Stimulated activated CD8-positive, alpha-beta memory T cell treated with anti-CD3 and anti-CD28 coated beads, Interleukin-15, amount 100 ng/mL, for 1 hour (primary cell): ENCODE measurements around the gene CSNK1G2.
A peak's percentile ranks its signal among the peaks of the same experiment; 100 is the strongest.
"Not testable (repeated sequence)": the region's sequence is repeated elsewhere in the genome, so short reads cannot be mapped to it uniquely, and the experiment has no call there.

Source experiments
- DNase-seq: peaks from one replicate; pipeline ENCODE4 v3.0.0-alpha.2; 2020; ENCODE audit warnings: low read depth

CSNK1G2 gene

DNA sequence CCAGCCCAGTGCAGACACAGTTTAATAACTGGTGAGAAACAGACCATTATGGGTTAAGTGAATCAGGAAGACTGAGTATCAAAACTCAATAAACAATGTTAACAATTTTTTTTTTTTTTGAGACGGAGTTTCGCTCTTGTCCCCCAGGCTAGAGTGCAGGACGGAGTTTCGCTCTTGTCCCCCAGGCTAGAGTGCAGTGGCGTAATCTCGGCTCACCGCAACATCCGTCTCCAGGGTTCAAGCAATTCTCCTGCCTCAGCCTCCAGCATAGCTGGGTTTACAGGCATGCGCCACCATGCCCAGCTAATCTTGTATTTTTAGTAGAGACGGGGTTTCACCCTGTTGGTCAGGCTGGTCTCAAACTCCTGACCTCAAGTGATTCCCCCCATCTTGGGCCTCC lies 47.5 kb downstream of the CSNK1G2 start:
- DNase-seq, result not testable (repeated sequence)

DNA sequence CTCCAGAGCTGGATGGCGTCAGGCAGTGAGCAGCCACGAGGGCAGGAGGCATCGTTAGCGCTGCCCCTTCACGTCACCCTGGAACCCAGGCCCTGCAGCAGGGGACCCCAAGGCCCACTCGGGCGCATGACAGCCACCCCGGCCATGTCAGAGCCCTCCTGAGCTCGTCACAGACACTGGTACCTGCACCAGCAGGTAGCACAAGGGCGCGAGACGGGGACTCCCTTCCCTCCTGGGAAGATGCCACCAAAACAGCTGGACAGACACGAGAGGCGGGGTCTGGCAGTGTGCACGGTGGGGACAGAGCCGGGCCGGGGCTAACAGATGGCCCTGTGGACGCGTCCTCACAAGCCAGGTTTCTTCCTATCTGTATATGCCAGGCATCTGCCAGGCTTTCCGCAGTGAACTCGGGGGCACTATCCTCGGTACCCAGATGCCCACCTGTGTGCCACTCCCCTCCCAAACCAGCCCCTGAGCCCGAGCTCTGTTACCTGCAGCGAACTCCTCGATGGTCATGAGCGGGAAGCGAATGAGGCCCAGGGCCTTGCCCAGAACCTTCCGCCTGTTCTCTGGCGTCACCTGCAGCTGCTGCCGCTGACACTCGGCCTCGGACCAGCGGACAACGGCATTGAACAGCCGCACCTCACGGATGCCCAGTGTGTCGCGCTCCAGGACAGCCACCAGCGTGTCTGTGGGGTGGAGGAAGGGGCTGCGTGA lies 48.7 kb downstream of the CSNK1G2 start:
- no peak for DNase-seq

DNA sequence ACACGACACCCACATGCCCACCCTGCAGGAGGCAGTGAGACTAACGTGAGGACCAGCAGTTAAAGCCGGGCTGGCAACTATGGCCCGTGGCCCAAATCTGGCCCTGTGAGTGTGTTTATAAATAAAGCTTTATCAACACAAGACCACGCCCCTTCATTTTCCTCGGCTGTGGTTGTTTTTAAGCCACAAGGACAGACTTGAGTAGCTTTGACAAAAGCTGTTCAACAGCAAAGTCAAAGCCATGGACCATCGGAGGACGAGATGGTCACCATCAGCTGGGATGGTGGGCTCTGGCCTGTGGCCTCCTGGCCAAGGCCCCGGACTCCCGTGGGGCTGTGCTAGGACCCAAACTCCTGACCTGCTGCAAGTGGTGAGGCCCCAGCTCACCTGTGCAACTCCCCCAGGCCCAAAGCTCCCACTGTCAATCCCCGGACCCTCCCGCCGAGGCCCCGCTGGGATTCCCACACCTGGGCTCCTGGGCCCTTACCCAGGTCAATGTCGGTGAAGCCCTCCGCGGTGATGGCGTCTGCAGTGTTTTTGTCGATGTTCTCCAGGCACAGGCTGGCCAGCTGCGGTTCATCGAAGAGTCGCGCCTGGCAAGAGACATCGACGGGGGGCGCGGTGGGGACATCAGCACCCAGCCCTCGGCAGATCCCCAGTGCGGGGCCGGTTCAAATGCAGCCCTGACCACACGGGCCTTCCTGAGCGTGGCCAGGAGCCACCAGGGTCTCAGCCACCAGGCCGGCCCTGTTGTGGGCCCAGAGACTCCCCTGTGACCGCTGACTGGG lies 49.5 kb downstream of the CSNK1G2 start:
- DNase-seq, result no peak

DNA sequence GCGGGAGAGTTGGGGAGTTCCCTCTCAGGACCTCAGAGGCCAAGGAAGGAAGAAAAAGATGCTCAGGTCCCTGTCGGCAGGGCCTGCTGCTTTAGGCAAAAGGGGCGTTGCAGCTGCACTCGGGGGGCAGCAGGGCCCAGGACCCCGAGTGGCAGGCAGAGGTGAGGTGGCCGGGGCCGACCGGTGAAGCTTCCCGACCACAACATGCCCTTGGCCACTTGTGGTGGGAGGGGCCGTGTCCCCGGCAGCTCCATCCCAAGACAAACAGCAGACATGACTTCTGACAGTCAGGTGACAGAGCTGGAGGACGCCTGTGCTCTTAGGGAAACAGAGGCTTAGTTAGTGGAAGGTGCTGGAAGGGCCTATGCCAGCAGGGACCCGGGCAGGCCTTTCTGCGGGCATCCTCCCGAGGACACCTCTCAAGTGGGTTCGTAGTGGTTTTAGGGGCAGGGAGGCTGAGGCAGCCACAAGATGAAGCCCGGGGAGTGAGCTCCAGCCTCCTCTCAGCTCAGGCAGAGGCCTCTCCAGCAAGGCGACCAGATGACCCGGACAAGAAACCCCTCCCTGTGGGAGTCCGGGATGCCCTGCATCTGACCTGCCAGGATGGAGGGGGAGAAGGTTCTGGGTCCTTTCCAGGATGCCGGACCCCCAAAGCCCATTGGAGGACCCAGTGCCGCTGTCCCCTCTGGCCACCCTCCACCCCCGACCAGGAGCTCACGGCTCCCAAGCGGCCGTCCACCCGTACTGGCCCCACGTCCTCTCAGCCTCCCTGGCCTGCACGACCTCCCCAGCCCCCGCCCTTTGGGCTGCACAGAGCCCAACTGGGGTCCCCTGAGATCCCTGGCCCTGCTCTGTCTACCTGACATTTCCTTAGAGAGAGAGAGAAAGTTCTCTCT lies 50.3 kb downstream of the CSNK1G2 start:
- no peak for DNase-seq

DNA sequence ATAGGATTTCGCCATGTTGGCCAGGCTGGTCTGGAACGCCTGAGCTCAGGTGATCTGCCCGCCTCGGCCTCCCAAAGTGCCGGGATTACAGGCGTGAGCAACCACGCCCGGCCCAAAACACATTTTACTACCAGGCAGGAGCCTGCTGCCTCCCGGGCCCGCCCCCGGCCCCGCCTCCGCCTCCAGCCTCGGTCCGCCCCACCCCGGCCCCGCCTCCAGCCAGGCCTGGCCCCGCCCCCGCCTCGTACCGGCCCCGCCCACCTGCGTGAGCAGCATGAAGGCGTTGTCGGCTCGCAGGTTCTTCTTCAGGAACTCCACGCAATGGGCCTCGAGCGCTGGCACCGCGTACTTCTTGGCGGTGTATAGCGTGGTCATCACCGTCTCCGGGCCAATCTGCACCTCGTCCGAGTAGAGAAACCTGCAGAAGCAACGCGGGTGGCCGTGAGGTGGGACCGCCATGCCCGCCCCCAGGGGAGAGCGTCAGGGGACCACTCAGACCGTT lies 51.8 kb downstream of the CSNK1G2 start:
- no peak for DNase-seq

DNA sequence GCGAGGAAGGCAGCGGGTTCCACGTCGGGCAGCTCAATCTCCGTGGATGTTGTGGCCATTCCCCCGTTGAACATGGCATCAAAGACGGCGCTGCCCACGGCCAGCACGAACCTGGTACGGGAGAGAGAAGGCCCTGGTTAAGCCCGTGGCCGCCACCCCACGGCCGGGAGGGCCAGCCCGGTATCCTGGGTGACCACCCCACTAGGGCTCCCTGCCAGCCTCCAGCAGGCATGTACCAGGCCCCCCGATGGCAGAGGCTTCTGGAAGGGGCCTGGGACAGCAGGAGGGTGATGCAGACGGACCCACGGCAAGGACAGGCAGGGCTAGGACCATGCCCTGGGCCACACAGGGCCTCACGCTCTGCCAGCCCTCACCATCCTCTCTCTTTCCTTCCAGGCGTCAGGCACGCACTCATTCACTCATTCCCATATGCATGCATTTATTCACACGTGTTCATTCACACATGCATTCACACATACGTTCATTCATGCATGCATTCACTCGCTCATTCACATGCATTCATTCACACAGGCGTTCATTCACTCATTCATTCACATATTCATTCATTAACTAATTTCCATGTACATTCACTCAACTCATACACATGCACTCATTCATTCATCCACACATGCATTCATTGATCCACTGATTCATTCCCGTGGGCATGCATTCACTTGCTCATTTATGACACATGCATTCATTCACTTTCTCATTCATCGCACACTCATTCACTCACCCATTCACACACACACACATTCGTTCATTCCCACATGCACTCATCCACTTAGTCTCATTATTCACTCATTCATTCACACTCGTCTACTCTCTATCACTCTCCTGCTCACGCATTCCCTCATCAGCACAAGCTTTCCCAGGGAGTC lies 56.6 kb downstream of the CSNK1G2 start:
- no peak for DNase-seq

DNA sequence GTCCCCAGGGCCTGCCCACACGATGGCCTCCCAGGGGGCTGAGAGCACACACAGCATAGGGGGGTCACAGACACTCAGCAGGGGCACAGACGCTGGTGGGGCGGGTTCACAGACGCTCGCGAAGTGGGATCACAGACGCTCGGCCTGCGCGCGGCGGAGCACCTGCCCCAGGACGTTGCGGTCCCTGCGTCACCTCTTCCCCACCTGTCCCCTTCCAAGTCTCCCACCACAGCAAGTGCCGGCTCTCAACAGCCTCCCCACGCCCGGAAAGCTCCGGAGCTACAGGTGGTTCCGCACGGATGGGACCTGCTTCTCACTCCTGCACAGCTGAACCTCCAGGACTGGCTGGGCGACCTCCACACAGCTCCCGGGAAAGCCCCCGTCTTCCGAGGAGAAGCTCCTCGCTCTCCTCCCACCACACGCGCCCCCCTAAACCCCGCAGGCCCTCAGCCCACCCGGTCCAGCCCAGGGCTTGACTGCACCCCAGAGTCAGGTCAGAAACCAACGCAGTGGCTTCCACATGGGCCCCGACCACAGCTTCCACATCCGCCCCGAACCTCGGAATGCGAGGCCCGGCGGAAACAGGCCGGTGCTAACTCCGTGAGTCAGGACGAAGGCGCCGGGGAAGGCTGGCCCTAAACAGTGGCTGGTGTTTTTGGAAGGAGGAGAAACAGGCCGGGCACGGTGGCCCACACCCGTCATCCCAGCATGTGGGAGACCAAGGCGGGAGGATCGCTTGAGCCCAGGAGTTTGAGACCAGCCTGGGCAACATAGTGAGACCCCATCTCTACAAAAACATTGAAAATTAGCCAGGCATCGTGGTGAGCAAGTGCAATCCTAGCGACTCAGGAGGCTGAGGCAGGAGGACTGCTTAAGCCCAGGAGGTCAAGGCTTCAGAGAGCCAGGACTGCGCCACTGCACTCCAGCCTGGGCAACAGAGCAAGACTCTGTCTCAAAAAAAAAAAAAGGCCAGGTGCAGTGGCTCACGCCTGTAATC lies 58.0 kb downstream of the CSNK1G2 start:
- no peak for DNase-seq

DNA sequence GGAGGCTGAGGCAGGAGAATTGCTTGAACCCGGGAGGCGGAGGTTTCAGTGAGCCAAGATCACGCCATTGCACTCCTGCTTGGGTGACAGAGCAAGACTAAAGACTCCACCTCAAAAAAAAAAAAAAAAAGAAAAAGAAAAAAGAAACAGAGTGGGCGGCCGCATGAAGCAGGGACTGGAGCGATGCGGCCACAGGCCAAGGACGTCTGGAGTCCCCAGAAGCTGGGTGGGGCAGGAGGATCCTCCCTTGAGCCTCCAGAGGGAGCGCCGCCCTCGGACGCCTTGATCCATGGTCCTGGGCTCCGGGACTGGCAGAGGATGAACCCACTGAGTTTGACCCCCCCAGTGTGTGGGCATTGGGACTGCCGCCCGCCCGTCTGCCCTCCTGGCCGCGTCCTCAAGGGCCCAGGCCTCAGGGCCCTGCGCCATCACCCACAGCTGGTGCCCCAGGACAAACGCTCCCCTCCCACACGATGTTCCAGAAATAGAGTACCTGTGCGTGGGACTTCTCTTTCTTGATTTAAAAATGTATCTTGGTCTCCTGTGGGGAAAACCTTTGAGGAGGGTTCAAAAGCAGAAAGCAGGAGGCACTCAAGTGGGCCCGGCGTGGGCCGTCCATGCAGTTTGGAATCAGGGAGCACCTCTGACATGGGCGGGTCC lies 59.0 kb downstream of the CSNK1G2 start:
- no peak for DNase-seq

DNA sequence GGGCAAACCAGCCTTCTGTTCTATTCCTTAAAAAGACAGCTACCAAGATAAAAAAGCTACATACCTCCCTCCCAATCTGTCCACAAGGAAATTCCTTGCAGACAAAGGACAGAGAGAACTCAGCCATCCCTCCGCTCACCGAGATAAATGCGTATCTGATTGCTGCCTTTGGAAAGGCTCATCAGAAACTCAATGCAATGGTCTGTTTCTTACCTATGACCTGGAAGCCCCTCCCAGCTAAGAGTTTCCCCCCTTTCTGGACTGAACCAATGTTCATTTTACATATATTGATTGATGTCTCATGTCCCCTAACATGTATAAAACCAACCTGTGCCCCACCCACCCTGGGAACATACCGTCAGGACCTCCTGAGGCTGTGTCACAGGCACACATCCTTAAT lies 62.9 kb downstream of the CSNK1G2 start:
- no peak for DNase-seq

DNA sequence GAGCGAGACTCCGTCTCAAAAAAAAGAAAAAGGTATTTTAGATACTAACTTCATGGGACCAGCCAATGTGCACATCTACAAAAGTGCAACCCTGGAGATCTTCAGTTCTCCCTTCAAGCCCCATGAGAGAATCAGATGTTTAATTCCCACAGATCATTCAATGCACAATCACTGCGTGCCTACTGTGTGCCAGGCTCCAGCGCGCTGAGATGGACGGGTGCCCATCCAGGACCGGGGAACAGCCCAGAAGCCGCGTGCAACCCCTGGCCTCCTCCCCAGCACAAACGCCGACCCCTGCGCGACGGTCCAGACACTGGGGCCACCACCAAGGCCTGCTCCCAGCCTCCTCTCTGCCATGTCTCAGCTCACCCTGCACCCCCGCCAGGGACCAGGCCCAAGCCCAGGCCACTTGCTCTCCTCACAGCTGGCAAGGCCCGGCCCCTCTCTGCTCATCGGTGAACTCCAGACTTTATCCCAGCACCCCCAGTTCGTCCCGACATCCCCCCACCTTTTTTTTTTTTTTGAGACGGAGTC lies 69.2 kb downstream of the CSNK1G2 start:
- no peak for DNase-seq

DNA sequence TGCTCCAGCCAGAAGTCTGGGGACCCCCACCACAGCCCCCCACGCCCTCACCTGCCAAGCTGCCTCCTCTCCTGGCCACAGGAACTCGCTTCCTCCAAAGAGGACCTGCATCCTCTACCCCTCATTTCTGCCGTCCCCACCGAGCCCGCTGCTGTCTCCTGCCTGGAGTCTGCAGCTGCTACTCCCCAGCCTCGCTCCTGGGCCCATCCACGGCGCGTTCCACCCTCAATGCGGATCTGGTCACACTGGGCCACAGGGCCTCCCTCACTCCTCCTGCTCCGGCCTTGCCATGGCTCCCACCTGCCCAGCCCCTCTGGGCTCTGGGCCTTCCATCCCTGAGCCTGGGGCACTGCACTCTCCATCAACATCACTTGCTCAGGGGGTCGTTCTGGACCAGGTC lies 70.2 kb downstream of the CSNK1G2 start:
- DNase-seq, result no peak

DNA sequence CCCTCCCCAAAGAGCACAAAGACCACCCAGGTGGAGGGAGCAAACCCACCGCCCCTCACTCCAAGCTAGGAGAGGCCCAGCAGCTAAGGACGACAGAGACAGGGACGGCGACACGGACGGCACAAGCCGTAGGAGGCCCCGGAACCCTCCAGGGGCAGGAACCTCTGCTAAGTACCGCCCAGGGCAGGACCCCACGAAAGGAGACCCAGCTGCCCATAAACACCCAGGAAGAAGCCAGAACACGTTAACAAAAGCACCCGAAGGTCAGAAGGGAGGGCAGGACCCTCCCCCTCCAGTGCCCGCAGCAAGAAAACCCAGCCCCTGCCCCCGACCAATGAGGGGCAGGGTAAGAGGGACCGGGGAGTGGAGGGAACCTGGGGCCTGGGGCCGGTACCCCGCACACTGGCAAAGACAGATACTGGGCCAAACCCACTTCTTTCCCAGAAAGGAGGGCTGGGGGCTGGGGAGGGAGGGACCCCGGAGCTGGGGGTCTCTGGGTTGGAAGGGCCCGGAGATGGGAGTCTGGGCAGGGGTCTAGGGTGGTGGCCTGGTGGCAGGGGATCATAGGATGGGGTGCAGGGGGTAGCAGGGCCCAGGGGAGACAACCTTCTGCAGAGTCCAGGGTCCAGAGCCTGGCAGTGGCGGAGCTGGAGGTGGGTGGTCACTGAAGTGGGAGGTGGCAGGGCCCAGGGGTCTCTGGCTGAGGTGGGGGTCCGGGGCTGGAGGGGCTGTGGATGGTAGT lies 72.1 kb downstream of the CSNK1G2 start:
- DNase-seq, result no peak

DNA sequence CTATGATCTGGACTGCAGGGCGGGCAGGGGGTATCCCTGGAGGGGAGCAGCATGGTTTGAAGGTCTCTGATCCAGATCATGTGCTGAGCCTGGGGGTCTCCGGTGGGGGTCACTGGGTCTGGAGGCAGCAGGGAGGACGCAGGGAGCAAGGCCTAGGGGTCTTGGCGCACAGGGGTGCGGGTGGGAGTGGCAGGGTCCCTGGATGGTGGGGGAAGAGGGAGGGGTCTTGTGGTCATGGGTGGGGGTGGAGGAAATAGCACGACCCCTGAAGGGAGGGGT lies 72.7 kb downstream of the CSNK1G2 start:
- no peak for DNase-seq

DNA sequence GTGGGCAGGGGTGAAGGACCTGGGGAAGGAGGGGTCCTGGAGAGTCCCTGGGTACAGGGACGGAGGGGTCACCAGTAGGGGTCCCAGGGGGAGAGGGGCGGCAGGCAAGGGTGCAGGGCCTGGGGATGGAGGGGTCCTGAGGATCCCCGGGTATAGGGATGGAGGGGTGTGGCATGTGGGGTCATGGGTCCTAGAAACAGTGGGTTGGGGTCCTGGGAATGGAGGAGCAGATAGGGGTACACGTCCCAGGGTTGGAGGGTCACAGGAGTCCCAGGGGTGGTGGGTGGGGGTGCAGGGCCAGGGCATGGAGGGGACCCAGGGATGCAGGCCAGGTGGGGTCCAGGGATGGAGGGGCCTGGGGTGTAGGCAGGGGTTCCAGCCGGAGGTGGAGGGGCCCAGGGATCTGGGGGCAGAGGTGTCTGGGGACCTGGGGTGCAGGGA lies 73.2 kb downstream of the CSNK1G2 start:
- DNase-seq, result no peak

DNA sequence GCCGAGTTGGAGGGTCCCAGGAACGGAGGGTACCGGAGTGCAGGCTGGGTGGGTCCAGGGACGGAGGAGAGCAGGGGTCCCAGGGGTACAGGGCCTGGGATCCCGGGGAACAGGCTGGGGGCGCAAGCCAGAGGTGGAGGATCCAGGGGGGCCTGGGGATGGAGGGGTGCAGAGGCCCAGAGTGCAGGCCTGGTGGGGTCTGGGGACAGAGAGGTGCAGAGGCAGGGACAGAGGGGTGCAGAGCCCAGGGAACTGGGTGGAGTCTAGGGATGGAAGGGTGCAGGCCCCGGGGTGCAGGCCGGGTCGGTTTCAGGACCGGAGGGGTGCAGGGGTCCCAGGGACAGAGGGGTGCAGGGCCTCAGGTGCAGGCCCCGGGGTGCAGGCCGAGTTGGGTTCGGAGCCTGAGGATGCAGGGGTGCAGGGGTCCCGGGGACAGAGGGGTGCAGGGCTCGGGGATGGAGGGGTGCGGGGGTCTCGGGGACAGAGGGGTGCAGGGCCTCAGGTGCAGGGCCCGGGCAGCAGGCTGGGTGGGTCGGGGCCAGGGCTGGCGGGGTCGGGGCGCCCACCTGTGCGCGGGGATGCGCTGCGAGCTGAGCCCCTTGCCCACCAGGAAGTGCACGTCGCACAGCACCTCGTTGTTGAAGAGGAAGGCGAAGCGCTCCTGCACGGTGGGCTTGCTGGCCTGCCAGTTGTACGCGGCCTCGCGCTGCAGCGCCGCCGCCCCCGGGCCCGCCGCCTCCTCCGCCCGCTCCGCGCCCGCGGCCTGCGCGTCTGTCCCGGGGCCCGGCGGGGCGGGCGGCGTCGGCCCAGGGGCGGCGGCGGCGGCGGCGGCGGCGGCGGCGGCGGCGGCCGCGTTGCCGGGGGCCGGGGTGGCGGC lies 74.0 kb downstream of the CSNK1G2 start:
- DNase-seq, result no peak

DNA sequence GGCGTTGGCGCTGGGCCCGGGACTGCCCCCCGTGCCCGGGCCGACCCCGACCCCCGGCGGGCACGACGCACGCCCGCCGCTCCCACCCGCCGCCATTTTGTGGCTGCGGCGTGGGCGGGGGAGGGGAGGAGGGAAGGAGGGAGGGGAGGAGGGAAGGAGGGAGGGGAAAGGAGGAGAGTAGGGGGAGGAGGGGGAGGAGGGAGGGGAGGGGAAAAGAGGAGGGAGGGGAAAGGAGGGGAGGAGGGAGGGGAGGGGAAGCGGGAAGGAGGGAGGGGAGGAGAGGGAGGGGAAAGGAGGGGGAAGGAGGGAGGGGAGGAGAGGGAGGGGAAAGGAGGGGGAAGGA lies 74.6 kb downstream of the CSNK1G2 start, which contains the start of gene BTBD2:
Gene BTBD2 (minus strand): TSS at position 107 of the 343 bp plus-strand sequence. CDS start 11 bp downstream, at position 96.
- DNase-seq, result peak; percentile 40

DNA sequence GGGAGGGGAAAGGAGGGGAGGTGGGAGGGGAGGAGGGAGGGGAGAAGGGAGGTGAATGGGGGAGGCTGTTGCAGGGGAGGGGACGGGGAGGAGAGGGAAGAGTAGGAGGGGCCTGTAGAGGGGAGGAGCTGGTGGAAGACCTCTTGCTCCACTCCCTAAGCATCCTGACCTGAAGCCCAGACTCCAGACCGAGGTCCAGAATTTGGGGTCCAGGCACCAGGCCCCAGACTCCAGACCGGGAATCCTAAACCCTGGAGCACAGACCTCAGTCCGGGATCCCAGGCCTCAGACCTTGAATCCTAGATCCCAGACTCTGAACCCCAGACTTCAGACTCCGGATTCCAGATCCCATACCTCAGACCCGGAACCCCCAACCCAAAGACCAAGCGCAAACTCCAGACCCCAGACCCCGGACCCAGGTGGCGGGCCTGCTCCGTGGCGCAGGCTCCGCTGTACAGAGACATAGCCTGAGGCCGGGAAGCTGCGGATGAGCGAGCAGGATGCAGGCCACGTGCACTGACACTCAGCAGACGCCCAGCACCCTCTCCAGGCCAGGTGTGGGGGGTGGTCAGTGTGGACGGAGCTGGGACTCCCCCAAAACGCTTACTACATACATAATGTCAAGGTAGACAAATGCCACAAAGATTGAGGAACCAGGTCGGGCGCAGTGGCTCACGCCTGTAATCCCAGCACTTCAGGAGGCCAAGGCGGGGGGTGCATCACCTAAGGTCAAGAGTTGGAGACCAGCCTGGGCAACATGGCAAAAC lies 75.3 kb downstream of the CSNK1G2 start:
- no peak for DNase-seq
